ENCODE measurements around the gene THBS4.
"Not testable (repeated sequence)": the region's sequence is repeated elsewhere in the genome, so short reads cannot be mapped to it uniquely, and the experiment has no call there.

DNA sequence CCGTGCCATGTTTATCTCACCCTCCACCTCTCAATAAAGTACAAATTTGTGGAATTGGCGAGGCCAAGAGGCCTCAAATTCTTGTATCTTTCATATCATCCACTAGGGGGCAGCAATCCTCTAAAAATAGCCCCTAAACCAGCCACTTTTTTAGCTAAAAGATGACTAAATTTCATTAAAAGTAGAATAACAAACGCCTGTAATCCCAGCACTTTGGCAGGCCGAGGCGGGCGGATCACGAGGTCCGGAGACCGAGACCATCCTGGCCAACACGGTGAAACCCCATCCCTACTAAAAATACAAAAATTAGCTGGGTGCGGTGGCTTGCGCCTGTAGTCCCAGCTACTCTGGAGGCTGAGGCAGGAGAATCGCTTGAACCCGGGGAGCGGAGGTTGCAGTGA, 56.6 kb downstream of the THBS4 start:
- TF ChIP-seq, protein P1, sequence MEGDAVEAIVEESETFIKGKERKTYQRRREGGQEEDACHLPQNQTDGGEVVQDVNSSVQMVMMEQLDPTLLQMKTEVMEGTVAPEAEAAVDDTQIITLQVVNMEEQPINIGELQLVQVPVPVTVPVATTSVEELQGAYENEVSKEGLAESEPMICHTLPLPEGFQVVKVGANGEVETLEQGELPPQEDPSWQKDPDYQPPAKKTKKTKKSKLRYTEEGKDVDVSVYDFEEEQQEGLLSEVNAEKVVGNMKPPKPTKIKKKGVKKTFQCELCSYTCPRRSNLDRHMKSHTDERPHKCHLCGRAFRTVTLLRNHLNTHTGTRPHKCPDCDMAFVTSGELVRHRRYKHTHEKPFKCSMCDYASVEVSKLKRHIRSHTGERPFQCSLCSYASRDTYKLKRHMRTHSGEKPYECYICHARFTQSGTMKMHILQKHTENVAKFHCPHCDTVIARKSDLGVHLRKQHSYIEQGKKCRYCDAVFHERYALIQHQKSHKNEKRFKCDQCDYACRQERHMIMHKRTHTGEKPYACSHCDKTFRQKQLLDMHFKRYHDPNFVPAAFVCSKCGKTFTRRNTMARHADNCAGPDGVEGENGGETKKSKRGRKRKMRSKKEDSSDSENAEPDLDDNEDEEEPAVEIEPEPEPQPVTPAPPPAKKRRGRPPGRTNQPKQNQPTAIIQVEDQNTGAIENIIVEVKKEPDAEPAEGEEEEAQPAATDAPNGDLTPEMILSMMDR (IDR thresholded peaks at IDR 0.05; ENCODE audit: low read length), result peak; percentile 61
- TF ChIP-seq EZH2phosphoT487 (IDR thresholded peaks at IDR 0.05; ENCODE audit: low read length), result not testable (repeated sequence)
